CD8-positive, alpha-beta memory T cell (primary cell): ENCODE data around the gene CRK. TPM values are rescaled to one million over a fixed set of nuclear protein-coding genes. Genes with fewer than 3 reads are reported as not detected.

Source experiments
- polyA plus RNA-seq: library from polyadenylated mRNA; unstranded; fragments of 300-500 nt; fragmentation: Illumina TruSeq; gene quantifications from one replicate; pipeline ENCODE4 v1.2.3, GENCODE V29; 2021
- total RNA-seq, 2 experiments: library from RNA; stranded (reverse); gene quantifications; one replicate each; pipeline ENCODE4 v1.2.3, GENCODE V29; 2021

The CRK gene
- total and polyA plus RNA-seq, 3 experiments from 2014 or later = 24.6 to 28.8 (median 25.3) TPM

Other genes with a start within 250 kb of the CRK start
- gene BHLHA9, start 185.8 kb downstream of the CRK start, total RNA-seq = not detected
- gene BHLHA9, start 185.8 kb downstream of the CRK start, polyA plus RNA-seq = not detected
- gene TRARG1, start 176.6 kb downstream of the CRK start, total RNA-seq = not detected
- not detected for gene TRARG1, start 176.6 kb downstream of the CRK start, polyA plus RNA-seq
- 100 to 1,000 TPM; 579 to 596 TPM for gene YWHAE, start 56.0 kb downstream of the CRK start, total RNA-seq
- 44.0 TPM for gene YWHAE, start 56.0 kb downstream of the CRK start, polyA plus RNA-seq
- 10 to 100 TPM; 36.6 to 36.9 TPM for gene MYO1C, start 36.5 kb upstream of the CRK start, total RNA-seq
- gene MYO1C, start 36.5 kb upstream of the CRK start, polyA plus RNA-seq = 5.7 TPM
- 10 to 100 TPM; 29.5 to 31.9 TPM for gene INPP5K, start 60.4 kb upstream of the CRK start, total RNA-seq
- gene INPP5K, start 60.4 kb upstream of the CRK start, polyA plus RNA-seq = 80.2 TPM
- 10 to 100 TPM; 80.5 to 85.0 TPM for gene PITPNA, start 106.6 kb upstream of the CRK start, total RNA-seq
- gene PITPNA, start 106.6 kb upstream of the CRK start, polyA plus RNA-seq = 39.6 TPM
- 10 to 100 TPM in 1 of 2 experiments, 1 to 10 TPM in 1; 9.0 to 10.2 TPM for gene SLC43A2, start 172.6 kb upstream of the CRK start, total RNA-seq
- gene SLC43A2, start 172.6 kb upstream of the CRK start, polyA plus RNA-seq = 1.6 TPM
- under 1 TPM; 0.71 to 0.94 TPM for gene SCARF1, start 189.5 kb upstream of the CRK start, total RNA-seq
- gene SCARF1, start 189.5 kb upstream of the CRK start, polyA plus RNA-seq = 0.39 TPM
- 1 to 10 TPM; 2.1 to 3.0 TPM for gene RILP, start 193.6 kb upstream of the CRK start, total RNA-seq
- gene RILP, start 193.6 kb upstream of the CRK start, polyA plus RNA-seq = 3.7 TPM
- 100 to 1,000 TPM; 430 to 447 TPM for gene PRPF8, start 228.6 kb upstream of the CRK start, total RNA-seq
- 209 TPM for gene PRPF8, start 228.6 kb upstream of the CRK start, polyA plus RNA-seq